ENCODE data around the gene PNMA8A. TPM values are rescaled to one million over a fixed set of nuclear protein-coding genes. Genes with fewer than 3 reads are reported as not detected.

PNMA8A gene
- total and polyA plus RNA-seq, 2 of the 8 experiments (the other 6 are each of a cell fraction or from before 2014, with no cell fraction given), result 10.0 to 22.8 TPM

DNA sequence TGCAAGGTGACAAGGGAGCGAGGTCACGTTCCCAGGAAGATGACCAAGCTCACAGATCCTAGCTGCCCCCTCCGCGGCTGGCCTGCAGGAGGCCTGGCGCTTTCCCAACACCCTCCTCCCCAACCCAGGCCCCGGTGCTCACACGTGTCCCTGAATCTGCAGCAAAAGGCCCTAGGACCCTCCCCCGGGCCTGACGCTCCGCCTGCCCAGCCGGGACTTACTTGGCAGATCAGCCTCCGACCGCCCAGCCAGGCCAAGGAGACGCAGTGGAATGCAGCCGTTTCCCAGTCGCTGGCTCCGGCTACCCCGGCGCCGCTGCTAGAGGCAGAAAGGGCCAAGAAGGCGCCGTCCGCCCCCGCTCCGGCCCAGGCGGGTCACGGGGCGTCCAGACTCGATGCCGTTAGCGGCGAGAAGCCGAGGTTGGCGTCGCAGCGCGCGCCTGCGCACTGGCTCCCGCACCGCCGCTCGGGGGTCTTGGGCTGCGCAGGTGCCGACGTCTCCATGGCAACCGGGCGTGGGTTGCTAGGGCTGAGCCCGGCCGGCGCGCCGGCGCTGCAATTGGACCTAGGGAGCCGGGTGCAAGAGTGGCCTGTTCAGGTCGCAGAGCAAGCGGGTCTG is at the start of gene PNMA8A (continued):
- TF ChIP-seq, protein P1, sequence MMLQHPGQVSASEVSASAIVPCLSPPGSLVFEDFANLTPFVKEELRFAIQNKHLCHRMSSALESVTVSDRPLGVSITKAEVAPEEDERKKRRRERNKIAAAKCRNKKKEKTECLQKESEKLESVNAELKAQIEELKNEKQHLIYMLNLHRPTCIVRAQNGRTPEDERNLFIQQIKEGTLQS (IDR thresholded peaks at IDR 0.05; ENCODE audit: insufficient read depth, low read depth, low read length), result no peak
- TF ChIP-seq SRF (IDR thresholded peaks at IDR 0.05; ENCODE audit: low read depth, low read length) (peak; percentile 31; the same call in 1 of the 2 replicates), CEBPB (IDR thresholded peaks at IDR 0.05; ENCODE audit: low read depth, low read length) (no peak), GABPA (IDR thresholded peaks at IDR 0.05; ENCODE audit: borderline replicate concordance, insufficient read depth, low read length) (no peak), YY1 (IDR thresholded peaks at IDR 0.05; ENCODE audit: low read depth, low read length) (no peak), MAFK (IDR thresholded peaks at IDR 0.05; ENCODE audit: low read depth, low read length) (no peak), CBX5 (IDR thresholded peaks at IDR 0.05; ENCODE audit: low read depth, low read length) (no peak), POLR2A (IDR thresholded peaks at IDR 0.05; ENCODE audit: control extremely low read depth in 1 of 2, low read depth in 2 of 2, low read length in 2 of 2) (peak in 1 of 2 experiments; percentile 59; a peak in 2 of 3 replicates), TCF12 (IDR thresholded peaks at IDR 0.05; ENCODE audit: low read depth, low read length) (no peak), SP4 (IDR thresholded peaks at IDR 0.05; ENCODE audit: low read length) (no peak), POLR2AphosphoS5 (IDR thresholded peaks at IDR 0.05; ENCODE audit: low read depth, low read length) (no peak), POU5F1 (IDR thresholded peaks at IDR 0.05; ENCODE audit: low read depth, low read length) (no peak), NANOG (IDR thresholded peaks at IDR 0.05; ENCODE audit: insufficient read depth, low read depth, low read length, poor library complexity, severe bottlenecking) (no peak), CREB1 (IDR thresholded peaks at IDR 0.05) (peak; percentile 89), HDAC2 (IDR thresholded peaks at IDR 0.05; ENCODE audit: borderline replicate concordance in 1 of 2, low read depth in 2 of 2, low read length in 2 of 2) (0 out of 4 replicates have a peak, but pooled peaks of 1 of the 2 experiments have one; percentile 58), KDM4A (IDR thresholded peaks at IDR 0.05; ENCODE audit: low read depth, low read length, severe bottlenecking) (peak; percentile 75), FOSL1 (IDR thresholded peaks at IDR 0.05; ENCODE audit: insufficient read depth, low read depth, low read length) (no peak), TEAD4 (IDR thresholded peaks at IDR 0.05; ENCODE audit: low read depth, low read length) (no peak), RFX5 (IDR thresholded peaks at IDR 0.05; ENCODE audit: borderline replicate concordance, low read depth, low read length) (peak; percentile 54)
- TF ChIP-seq, protein P2, sequence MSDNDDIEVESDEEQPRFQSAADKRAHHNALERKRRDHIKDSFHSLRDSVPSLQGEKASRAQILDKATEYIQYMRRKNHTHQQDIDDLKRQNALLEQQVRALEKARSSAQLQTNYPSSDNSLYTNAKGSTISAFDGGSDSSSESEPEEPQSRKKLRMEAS (IDR thresholded peaks at IDR 0.05), result peak; percentile 68
- TF ChIP-seq, protein P3, sequence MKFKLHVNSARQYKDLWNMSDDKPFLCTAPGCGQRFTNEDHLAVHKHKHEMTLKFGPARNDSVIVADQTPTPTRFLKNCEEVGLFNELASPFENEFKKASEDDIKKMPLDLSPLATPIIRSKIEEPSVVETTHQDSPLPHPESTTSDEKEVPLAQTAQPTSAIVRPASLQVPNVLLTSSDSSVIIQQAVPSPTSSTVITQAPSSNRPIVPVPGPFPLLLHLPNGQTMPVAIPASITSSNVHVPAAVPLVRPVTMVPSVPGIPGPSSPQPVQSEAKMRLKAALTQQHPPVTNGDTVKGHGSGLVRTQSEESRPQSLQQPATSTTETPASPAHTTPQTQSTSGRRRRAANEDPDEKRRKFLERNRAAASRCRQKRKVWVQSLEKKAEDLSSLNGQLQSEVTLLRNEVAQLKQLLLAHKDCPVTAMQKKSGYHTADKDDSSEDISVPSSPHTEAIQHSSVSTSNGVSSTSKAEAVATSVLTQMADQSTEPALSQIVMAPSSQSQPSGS (IDR thresholded peaks at IDR 0.05; ENCODE audit: low read length), result no peak
- TF ChIP-seq, protein P4, sequence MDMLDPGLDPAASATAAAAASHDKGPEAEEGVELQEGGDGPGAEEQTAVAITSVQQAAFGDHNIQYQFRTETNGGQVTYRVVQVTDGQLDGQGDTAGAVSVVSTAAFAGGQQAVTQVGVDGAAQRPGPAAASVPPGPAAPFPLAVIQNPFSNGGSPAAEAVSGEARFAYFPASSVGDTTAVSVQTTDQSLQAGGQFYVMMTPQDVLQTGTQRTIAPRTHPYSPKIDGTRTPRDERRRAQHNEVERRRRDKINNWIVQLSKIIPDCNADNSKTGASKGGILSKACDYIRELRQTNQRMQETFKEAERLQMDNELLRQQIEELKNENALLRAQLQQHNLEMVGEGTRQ (IDR thresholded peaks at IDR 0.05; ENCODE audit: low read length), result no peak; the same call in 1 of the 2 replicates

Data from H1 (cell line).